ENCODE results near the gene NBPF6.
"Not testable (repeated sequence)": the region's sequence is repeated elsewhere in the genome, so short reads cannot be mapped to it uniquely, and the experiment has no call there.

DNA sequence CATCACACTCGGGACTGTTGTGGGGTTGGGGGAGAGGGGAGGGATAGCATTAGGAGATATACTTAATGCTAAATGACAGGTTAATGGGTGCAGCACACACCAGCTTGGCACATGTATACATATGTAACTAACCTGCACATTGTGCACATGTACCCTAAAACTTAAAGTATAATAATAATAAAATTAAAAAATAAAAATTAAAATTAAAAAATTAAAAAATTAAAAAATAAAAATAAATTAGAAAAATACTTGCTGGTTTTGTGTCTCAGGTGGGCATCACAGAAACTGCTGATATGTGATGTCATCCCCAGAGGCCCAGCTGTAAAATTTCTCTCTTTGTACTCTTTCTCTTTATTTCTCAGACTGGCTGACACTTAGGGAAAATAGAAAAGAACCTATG is 44.9 kb downstream of the NBPF6 start:
- TF ChIP-seq, protein P1, sequence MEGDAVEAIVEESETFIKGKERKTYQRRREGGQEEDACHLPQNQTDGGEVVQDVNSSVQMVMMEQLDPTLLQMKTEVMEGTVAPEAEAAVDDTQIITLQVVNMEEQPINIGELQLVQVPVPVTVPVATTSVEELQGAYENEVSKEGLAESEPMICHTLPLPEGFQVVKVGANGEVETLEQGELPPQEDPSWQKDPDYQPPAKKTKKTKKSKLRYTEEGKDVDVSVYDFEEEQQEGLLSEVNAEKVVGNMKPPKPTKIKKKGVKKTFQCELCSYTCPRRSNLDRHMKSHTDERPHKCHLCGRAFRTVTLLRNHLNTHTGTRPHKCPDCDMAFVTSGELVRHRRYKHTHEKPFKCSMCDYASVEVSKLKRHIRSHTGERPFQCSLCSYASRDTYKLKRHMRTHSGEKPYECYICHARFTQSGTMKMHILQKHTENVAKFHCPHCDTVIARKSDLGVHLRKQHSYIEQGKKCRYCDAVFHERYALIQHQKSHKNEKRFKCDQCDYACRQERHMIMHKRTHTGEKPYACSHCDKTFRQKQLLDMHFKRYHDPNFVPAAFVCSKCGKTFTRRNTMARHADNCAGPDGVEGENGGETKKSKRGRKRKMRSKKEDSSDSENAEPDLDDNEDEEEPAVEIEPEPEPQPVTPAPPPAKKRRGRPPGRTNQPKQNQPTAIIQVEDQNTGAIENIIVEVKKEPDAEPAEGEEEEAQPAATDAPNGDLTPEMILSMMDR (conservative IDR thresholded peaks at IDR 0.05; ENCODE audit: low read depth in 2 of 2): not testable (repeated sequence)
- TF ChIP-seq POLR2AphosphoS5 (IDR thresholded peaks at IDR 0.05; ENCODE audit: low read depth); EZH2phosphoT487 (IDR thresholded peaks at IDR 0.05; ENCODE audit: unreplicated experiment); ZNF114 (CRISPR knock-in tag; IDR thresholded peaks at IDR 0.05); EZH2 (IDR thresholded peaks at IDR 0.05; ENCODE audit: low read depth, unreplicated experiment); JUNB (IDR thresholded peaks at IDR 0.05; ENCODE audit: unreplicated experiment); STAT1 (IDR thresholded peaks at IDR 0.05; ENCODE audit: unreplicated experiment); NANOG (IDR thresholded peaks at IDR 0.05; ENCODE audit: borderline replicate concordance); CREB1 (CRISPR knock-in tag; IDR thresholded peaks at IDR 0.05; ENCODE audit: low read depth); ZNF331 (CRISPR knock-in tag; IDR thresholded peaks at IDR 0.05; ENCODE audit: low read depth): not testable (repeated sequence)
- TF ChIP-seq, protein P2, sequence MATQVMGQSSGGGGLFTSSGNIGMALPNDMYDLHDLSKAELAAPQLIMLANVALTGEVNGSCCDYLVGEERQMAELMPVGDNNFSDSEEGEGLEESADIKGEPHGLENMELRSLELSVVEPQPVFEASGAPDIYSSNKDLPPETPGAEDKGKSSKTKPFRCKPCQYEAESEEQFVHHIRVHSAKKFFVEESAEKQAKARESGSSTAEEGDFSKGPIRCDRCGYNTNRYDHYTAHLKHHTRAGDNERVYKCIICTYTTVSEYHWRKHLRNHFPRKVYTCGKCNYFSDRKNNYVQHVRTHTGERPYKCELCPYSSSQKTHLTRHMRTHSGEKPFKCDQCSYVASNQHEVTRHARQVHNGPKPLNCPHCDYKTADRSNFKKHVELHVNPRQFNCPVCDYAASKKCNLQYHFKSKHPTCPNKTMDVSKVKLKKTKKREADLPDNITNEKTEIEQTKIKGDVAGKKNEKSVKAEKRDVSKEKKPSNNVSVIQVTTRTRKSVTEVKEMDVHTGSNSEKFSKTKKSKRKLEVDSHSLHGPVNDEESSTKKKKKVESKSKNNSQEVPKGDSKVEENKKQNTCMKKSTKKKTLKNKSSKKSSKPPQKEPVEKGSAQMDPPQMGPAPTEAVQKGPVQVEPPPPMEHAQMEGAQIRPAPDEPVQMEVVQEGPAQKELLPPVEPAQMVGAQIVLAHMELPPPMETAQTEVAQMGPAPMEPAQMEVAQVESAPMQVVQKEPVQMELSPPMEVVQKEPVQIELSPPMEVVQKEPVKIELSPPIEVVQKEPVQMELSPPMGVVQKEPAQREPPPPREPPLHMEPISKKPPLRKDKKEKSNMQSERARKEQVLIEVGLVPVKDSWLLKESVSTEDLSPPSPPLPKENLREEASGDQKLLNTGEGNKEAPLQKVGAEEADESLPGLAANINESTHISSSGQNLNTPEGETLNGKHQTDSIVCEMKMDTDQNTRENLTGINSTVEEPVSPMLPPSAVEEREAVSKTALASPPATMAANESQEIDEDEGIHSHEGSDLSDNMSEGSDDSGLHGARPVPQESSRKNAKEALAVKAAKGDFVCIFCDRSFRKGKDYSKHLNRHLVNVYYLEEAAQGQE (IDR thresholded peaks at IDR 0.05; ENCODE audit: unreplicated experiment): not testable (repeated sequence)
- TF ChIP-seq, protein P3, sequence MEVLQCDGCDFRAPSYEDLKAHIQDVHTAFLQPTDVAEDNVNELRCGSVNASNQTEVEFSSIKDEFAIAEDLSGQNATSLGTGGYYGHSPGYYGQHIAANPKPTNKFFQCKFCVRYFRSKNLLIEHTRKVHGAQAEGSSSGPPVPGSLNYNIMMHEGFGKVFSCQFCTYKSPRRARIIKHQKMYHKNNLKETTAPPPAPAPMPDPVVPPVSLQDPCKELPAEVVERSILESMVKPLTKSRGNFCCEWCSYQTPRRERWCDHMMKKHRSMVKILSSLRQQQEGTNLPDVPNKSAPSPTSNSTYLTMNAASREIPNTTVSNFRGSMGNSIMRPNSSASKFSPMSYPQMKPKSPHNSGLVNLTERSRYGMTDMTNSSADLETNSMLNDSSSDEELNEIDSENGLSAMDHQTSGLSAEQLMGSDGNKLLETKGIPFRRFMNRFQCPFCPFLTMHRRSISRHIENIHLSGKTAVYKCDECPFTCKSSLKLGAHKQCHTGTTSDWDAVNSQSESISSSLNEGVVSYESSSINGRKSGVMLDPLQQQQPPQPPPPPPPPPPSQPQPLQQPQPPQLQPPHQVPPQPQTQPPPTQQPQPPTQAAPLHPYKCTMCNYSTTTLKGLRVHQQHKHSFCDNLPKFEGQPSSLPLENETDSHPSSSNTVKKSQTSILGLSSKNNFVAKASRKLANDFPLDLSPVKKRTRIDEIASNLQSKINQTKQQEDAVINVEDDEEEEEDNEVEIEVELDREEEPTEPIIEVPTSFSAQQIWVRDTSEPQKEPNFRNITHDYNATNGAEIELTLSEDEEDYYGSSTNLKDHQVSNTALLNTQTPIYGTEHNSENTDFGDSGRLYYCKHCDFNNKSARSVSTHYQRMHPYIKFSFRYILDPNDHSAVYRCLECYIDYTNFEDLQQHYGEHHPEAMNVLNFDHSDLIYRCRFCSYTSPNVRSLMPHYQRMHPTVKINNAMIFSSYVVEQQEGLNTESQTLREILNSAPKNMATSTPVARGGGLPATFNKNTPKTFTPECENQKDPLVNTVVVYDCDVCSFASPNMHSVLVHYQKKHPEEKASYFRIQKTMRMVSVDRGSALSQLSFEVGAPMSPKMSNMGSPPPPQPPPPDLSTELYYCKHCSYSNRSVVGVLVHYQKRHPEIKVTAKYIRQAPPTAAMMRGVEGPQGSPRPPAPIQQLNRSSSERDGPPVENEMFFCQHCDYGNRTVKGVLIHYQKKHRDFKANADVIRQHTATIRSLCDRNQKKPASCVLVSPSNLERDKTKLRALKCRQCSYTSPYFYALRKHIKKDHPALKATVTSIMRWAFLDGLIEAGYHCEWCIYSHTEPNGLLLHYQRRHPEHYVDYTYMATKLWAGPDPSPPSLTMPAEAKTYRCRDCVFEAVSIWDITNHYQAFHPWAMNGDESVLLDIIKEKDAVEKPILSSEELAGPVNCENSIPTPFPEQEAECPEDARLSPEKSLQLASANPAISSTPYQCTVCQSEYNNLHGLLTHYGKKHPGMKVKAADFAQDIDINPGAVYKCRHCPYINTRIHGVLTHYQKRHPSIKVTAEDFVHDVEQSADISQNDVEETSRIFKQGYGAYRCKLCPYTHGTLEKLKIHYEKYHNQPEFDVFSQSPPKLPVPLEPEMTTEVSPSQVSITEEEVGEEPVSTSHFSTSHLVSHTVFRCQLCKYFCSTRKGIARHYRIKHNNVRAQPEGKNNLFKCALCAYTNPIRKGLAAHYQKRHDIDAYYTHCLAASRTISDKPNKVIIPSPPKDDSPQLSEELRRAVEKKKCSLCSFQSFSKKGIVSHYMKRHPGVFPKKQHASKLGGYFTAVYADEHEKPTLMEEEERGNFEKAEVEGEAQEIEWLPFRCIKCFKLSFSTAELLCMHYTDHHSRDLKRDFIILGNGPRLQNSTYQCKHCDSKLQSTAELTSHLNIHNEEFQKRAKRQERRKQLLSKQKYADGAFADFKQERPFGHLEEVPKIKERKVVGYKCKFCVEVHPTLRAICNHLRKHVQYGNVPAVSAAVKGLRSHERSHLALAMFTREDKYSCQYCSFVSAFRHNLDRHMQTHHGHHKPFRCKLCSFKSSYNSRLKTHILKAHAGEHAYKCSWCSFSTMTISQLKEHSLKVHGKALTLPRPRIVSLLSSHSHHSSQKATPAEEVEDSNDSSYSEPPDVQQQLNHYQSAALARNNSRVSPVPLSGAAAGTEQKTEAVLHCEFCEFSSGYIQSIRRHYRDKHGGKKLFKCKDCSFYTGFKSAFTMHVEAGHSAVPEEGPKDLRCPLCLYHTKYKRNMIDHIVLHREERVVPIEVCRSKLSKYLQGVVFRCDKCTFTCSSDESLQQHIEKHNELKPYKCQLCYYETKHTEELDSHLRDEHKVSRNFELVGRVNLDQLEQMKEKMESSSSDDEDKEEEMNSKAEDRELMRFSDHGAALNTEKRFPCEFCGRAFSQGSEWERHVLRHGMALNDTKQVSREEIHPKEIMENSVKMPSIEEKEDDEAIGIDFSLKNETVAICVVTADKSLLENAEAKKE (CRISPR knock-in tag; IDR thresholded peaks at IDR 0.05): not testable (repeated sequence)
- TF ChIP-seq, protein P4, sequence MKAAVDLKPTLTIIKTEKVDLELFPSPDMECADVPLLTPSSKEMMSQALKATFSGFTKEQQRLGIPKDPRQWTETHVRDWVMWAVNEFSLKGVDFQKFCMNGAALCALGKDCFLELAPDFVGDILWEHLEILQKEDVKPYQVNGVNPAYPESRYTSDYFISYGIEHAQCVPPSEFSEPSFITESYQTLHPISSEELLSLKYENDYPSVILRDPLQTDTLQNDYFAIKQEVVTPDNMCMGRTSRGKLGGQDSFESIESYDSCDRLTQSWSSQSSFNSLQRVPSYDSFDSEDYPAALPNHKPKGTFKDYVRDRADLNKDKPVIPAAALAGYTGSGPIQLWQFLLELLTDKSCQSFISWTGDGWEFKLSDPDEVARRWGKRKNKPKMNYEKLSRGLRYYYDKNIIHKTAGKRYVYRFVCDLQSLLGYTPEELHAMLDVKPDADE (IDR thresholded peaks at IDR 0.05): not testable (repeated sequence)

Measured in GM23338 (cell line).